ENCODE data around the gene BMPR1B.

The BMPR1B gene

DNA sequence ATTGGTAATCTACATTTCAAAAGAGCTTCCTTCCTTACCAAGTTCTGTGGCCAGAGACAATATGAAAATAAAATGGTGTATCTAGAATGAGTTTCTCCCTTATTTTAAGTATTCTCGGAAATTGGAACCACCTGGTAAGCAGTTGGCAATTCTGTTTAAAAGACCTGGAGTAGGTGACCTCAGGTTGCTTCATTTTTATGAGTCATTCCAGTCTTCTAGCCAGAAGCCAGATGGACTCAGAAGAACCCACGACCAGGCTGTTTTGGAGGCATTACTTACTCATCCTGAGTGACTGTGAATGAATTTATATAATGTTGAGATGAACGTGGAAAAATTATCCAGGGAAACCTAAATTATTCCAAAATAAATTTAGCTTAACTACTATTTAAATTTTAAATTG is 9.1 kb downstream of the BMPR1B start:
- no peak for DNase-seq (ENCODE audit: low read depth)
- TF ChIP-seq, protein P1, sequence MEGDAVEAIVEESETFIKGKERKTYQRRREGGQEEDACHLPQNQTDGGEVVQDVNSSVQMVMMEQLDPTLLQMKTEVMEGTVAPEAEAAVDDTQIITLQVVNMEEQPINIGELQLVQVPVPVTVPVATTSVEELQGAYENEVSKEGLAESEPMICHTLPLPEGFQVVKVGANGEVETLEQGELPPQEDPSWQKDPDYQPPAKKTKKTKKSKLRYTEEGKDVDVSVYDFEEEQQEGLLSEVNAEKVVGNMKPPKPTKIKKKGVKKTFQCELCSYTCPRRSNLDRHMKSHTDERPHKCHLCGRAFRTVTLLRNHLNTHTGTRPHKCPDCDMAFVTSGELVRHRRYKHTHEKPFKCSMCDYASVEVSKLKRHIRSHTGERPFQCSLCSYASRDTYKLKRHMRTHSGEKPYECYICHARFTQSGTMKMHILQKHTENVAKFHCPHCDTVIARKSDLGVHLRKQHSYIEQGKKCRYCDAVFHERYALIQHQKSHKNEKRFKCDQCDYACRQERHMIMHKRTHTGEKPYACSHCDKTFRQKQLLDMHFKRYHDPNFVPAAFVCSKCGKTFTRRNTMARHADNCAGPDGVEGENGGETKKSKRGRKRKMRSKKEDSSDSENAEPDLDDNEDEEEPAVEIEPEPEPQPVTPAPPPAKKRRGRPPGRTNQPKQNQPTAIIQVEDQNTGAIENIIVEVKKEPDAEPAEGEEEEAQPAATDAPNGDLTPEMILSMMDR (IDR thresholded peaks at IDR 0.05; ENCODE audit: insufficient read depth, low read depth, low read length, missing control alignments): no peak
- H3K4me3 ChIP-seq (ENCODE audit: low read depth, low read length): no peak overlapping the region

DNA sequence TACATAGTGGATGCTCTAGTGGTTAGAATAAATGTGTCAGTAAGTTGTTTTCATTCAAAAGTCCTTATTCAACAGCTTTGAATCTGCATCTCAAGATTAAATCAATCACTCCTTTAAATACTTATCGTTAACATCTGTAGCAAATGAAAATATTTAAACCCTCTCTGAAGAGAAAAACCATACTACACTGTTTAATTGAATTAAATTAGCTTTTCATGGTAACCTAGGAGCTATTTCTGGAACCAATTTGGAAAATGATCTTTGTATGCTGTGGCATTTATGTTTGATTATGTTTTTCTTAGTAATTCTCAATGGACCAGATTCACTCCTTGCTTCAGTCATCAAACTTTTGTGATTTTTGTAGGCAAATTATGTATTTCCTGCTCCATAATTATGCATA is 9.7 kb downstream of the BMPR1B start:
- TF ChIP-seq, protein P1 (IDR thresholded peaks at IDR 0.05; ENCODE audit: insufficient read depth, low read depth, low read length, missing control alignments): no peak
- H3K4me3 ChIP-seq (ENCODE audit: low read depth, low read length): no peak overlapping the region
- no peak for DNase-seq (ENCODE audit: low read depth)

DNA sequence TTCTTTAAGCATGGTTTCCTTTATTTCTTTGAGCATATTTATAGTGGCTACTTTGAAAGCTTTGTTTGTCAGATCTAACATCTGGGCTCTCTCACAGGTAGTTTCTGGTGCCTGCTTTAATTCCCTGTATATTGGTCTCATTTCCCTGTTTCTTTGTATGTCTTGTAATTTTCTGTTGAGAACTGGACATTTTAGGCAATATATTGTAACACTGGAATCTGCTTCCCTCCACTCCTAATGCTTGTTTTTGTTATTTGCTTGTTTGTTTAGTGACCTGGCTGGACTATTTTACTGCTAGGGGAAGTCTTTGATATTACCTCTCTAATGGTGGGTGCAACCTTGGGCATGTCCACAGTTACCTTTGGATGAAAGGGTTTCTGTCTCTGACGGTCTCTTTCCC is 25.0 kb downstream of the BMPR1B start:
- no peak overlapping the region for H3K4me3 ChIP-seq (ENCODE audit: low read depth, low read length)
- DNase-seq (ENCODE audit: low read depth): no peak
- TF ChIP-seq, protein P1 (IDR thresholded peaks at IDR 0.05; ENCODE audit: insufficient read depth, low read depth, low read length, missing control alignments): no peak

DNA sequence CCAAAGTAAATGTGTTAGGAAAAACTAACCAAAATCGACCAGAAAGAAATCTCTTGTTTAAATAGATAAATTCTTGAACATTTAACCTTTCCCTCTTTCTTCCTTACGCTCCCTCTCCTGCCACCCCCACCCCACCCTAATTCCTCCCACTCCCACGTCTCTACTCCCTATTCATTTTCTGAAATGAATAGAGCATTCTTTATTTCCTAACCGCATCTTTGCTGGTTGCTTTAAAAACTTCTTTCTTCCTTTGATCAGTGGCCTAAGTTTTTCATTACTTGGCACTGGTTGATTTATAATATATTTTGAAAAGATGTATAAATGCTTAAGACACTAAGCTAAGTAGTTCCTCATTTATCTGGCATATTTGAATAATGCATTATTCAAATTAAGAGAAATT is 33.9 kb downstream of the BMPR1B start:
- H3K4me3 ChIP-seq (ENCODE audit: low read depth, low read length): no peak overlapping the region
- no peak for DNase-seq (ENCODE audit: low read depth)
- TF ChIP-seq, protein P1 (IDR thresholded peaks at IDR 0.05; ENCODE audit: insufficient read depth, low read depth, low read length, missing control alignments): no peak

DNA sequence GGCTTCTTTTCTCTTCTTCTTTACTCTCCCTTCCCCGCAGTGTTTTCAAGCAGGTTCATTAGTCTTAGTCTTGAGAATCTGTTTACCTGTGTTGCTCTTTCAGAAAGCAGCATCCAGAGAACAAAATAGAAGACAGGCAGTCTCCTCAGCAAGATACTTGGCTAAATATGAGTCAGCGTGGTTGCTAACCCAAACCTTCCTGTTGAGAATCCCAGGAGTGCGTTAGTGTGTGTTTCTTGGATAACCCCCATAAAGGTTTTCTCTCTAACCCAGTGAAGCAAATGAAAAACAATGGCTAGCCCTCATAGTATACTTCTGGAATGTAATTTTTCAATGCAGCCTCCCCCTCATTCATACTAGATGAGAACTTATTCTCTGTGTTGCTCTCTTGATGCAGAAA is 41.1 kb downstream of the BMPR1B start:
- TF ChIP-seq, protein P1 (IDR thresholded peaks at IDR 0.05; ENCODE audit: insufficient read depth, low read depth, low read length, missing control alignments): no peak
- H3K4me3 ChIP-seq (ENCODE audit: low read depth, low read length): no peak overlapping the region
- DNase-seq (ENCODE audit: low read depth): no peak

DNA sequence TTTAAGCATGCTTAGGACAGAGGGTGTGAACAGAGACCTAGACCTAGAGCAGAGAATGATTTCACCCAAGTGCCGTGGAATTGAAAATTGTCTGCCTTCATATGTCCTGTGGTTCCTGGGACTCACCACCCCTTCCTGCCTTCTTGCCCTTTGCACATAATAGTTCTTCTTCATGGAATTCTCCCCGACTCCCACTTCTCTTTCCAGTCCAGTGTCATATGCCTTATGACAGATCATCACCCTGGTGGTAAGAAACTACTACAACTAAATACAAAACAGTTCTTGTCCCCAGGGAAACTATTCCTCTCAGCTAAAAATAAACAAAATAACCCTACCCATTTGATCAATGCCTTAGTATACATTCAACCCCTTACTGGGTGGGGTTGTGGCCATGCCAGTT is 43.3 kb downstream of the BMPR1B start:
- TF ChIP-seq, protein P1 (IDR thresholded peaks at IDR 0.05; ENCODE audit: insufficient read depth, low read depth, low read length, missing control alignments): no peak
- no peak for DNase-seq (ENCODE audit: low read depth)

DNA sequence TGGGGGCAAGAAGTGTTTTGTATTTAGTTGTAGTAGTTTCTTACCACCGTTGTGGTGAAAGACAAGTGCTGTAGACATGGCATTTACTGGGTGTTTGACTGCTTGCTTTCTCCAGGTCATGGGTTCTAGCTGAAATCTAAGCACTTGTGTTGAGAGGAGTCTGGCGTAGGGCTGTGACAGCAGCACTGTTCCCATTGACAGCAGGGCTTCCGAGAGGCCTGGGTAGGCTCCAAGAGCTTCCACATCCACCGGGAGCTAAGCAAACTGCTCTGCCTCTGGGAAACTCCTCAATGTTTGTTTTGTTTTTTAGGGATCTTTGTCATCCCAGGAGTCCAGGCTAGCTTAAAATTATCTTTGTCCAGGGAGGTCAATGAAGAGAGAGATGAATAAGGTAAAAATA is 44.3 kb downstream of the BMPR1B start:
- DNase-seq (ENCODE audit: low read depth): no peak
- no peak overlapping the region for H3K4me3 ChIP-seq (ENCODE audit: low read depth, low read length)
- TF ChIP-seq, protein P1 (IDR thresholded peaks at IDR 0.05; ENCODE audit: insufficient read depth, low read depth, low read length, missing control alignments): no peak

More for the DNA sequence above, 43.3 kb downstream of the BMPR1B start:
- H3K4me3 ChIP-seq (ENCODE audit: low read depth, low read length): no peak overlapping the region

Measured in GM12865 (cell line).